Prostate gland (tissue), 2 donors: Measurements from ENCODE around the gene ZBTB1. TPM values are rescaled to one million over a fixed set of nuclear protein-coding genes. Genes with fewer than 3 reads are reported as not detected.

Experiments
- DNase-seq: peaks from one replicate; pipeline ENCODE4 v3.0.0-alpha.2; 2019; ENCODE audit warnings: low spot score
- H3K27ac ChIP-seq, 2 donors: fragments of 200-600 bp; sonication (generic); 2 replicates each; pipeline ENCODE4 v1.5.1; 2017 to 2019
- H3K27me3 ChIP-seq: fragments of 200-600 bp; sonication (generic); replicated peaks from 2 replicates; pipeline ENCODE4 v1.5.1; 2019; ENCODE audit not compliant: insufficient read depth
- H3K36me3 ChIP-seq, 2 donors: fragments of 200-600 bp; sonication (generic); 1 replicate in 1 of 2; 2 replicates in 1 of 2; pipeline versions ENCODE4 v1.5.1 to v1.8.1; 2017 to 2019
- H3K4me1 ChIP-seq: fragments of 200-600 bp; sonication (generic); replicated peaks from 2 replicates; pipeline ENCODE4 v1.5.1; 2019
- H3K4me3 ChIP-seq, 2 donors: fragments of 200-600 bp; sonication (generic); 2 replicates each; pipeline ENCODE4 v1.5.1; 2017 to 2019
- H3K9me3 ChIP-seq: fragments of 200-600 bp; sonication (generic); 2 replicates; pipeline ENCODE4 v1.5.1; 2017
- POLR2A ChIP-seq: fragments of 450-650 bp; IDR thresholded peaks from one replicate; pipeline ENCODE4 v1.6.1; 2016; ENCODE audit warnings: antibody characterized with exemption, mild to moderate bottlenecking
- POLR2AphosphoS5 ChIP-seq: sonication (generic); formaldehyde crosslinking; IDR thresholded peaks from one replicate; pipeline ENCODE4 v1.6.1; 2017; ENCODE audit warnings: antibody characterized with exemption
- WGBS: methylation state at CpG from one replicate; pipeline ENCODE4 v1.1.5; 2018; 5-methylcytosine and 5-hydroxymethylcytosine counted together
- intact Hi-C: fragments of 100-400 bp; cut with DNase I; formaldehyde crosslinking; loops from one replicate; pipeline ENCODE4 v1.14.2; 2022
- total RNA-seq, 2 donors: library from RNA; depleted of rRNA; stranded (reverse); fragments of >200 nt; gene quantifications; one replicate each; pipeline ENCODE4 v1.1.0, GENCODE V29; 2016
- TF ChIP-seq, protein P1 (sequence below), 4 experiments: fragments of 200-600 bp in 2 of 4; fragments of 450-650 bp in 2 of 4; sonication (generic) in 2 of 4; IDR thresholded peaks; 1 replicate in 3 of 4; 2 replicates in 1 of 4; pipeline ENCODE4 v1.5.1; 2016 to 2019; ENCODE audit warnings: antibody characterized with exemption in 4 of 4, mild to moderate bottlenecking in 2 of 4, moderate library complexity in 2 of 4

The ZBTB1 gene
- total RNA-seq, 2 donors from 2014 or later = 56.5 to 74.3 TPM

DNA sequence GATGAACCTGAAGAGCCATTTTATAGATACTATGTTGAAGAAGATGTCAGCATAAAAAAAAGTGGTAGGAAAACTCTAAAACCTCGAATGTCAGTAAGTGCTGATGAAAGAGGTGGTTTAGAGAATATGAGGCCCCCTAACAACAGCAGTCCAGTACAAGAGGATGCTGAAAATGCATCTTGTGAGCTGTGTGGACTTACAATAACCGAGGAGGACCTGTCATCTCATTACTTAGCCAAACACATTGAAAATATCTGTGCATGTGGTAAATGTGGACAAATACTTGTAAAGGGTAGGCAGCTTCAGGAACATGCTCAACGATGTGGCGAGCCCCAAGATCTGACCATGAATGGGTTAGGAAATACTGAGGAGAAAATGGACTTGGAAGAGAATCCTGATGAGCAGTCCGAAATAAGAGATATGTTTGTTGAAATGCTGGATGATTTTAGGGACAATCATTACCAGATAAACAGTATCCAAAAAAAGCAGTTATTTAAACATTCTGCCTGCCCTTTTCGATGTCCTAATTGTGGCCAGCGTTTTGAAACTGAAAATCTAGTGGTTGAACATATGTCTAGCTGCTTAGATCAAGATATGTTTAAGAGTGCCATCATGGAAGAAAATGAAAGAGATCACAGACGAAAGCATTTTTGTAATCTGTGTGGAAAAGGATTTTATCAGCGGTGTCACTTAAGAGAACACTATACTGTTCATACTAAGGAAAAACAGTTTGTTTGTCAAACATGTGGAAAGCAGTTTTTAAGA is 18.2 kb downstream of the ZBTB1 start:
- Histone ChIP-seq H3K27ac (peak overlapping the region; percentile 27 to 55), H3K4me1 (peaks cover 3% of the 10 kb centered on the region), H3K4me3 (no peak overlapping the region), H3K36me3 (no peaks in the 10 kb centered on the region), H3K9me3 (no peaks in the 10 kb centered on the region), H3K27me3 (no peaks in the 10 kb centered on the region)
- DNase-seq = no peak
- WGBS = 80% methylated on average over 9 of the region's 9 CpGs
- TF ChIP-seq, protein P1, sequence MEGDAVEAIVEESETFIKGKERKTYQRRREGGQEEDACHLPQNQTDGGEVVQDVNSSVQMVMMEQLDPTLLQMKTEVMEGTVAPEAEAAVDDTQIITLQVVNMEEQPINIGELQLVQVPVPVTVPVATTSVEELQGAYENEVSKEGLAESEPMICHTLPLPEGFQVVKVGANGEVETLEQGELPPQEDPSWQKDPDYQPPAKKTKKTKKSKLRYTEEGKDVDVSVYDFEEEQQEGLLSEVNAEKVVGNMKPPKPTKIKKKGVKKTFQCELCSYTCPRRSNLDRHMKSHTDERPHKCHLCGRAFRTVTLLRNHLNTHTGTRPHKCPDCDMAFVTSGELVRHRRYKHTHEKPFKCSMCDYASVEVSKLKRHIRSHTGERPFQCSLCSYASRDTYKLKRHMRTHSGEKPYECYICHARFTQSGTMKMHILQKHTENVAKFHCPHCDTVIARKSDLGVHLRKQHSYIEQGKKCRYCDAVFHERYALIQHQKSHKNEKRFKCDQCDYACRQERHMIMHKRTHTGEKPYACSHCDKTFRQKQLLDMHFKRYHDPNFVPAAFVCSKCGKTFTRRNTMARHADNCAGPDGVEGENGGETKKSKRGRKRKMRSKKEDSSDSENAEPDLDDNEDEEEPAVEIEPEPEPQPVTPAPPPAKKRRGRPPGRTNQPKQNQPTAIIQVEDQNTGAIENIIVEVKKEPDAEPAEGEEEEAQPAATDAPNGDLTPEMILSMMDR (IDR thresholded peaks at IDR 0.05) = no peak
- TF ChIP-seq POLR2AphosphoS5 (no peak), POLR2A (no peak)
- intact Hi-C loops = no loop called here

DNA sequence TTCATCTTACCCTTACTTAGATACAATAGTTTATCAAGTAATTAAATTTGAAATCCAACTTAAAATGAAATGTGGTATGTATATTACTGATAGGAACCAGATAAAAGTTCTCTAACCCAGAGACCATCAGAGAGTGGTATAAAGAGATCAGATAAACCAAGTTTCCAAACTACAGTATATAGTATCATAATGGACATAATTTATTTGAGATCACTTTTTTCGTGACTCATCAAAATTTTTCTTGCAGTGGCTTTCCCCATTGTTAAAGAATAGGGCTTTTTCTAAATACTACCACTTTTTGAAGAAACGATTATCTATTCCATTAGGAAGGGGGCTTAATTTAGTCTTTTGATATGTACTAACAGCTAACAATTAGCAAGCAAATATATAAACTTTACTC is 20.8 kb downstream of the ZBTB1 start:
- Histone ChIP-seq H3K4me1 (no peaks in the 10 kb centered on the region), H3K36me3 (no peaks in the 10 kb centered on the region), H3K27me3 (no peaks in the 10 kb centered on the region), H3K27ac (no peak overlapping the region), H3K9me3 (no peaks in the 10 kb centered on the region), H3K4me3 (no peak overlapping the region)
- no peak for DNase-seq
- 94% methylated on average over 2 of the region's 2 CpGs for WGBS
- TF ChIP-seq, protein P1 (IDR thresholded peaks at IDR 0.05) = no peak
- TF ChIP-seq POLR2AphosphoS5 = no peak
- TF ChIP-seq POLR2A = no peak
- intact Hi-C loops = no loop called here

DNA sequence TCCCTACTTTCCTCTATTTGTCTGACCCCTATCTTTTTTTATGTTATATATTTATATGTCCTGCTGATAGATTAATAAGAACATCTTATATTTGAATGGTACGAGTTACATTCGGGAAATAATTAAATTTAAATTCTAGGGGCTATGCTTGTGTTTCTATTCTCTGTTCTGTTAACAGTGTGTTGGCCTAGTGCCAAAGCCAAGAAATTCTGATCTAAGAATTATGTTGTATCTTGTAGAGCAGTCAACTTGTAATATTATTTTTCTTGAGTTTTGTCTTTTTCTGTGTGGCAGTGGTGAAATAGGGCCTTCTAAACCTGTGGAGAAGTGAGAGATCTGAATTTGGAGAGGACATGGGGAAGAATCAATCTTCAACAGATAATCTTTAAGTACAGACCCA is 27.0 kb downstream of the ZBTB1 start:
- 63% methylated on average over 2 of the region's 2 CpGs for WGBS
- Histone ChIP-seq H3K4me3 (no peak overlapping the region), H3K27me3 (no peaks in the 10 kb centered on the region), H3K27ac (no peak overlapping the region), H3K9me3 (no peaks in the 10 kb centered on the region), H3K4me1 (peaks cover 2% of the 10 kb centered on the region), H3K36me3 (no peaks in the 10 kb centered on the region)
- DNase-seq = no peak
- TF ChIP-seq, protein P1 (IDR thresholded peaks at IDR 0.05) = no peak
- no peak for TF ChIP-seq POLR2A
- no peak for TF ChIP-seq POLR2AphosphoS5
- intact Hi-C loops = no loop called here

DNA sequence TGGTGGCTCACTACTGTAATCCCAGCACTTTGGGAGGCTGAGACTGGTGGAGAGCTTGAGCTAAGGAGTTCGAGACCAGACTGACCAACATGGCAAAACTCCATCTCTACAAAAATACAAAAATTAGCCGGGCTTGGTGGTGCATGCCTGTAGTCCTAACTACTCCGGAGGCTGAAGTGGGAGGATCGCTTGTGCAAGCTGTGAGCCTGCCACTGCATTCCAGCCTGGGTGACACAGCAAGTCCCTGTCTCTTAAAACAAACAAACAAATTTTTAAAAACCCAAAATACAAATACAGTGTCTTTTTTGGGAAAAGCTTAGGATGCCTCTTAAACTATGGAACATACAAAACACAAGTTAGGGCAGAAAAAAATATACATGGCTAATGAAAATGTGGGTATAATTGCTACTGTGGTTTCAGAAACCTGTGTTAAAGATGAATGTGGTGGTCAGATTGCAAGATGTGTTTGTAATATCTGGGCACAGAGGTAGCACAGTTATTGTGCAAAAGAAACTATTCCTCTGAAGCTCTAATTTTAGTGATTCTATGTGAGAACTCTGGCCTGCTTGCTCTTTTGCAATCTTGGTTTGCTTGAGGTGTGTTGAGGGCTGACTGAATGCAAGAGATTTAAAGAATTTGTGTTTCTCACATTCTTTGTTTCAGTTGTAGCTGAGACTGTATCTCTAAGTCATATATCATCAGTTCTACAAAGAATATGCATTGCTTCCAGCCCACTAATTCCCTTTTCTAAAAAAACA is 32.1 kb downstream of the ZBTB1 start:
- no peak for DNase-seq
- Histone ChIP-seq H3K4me1 (peaks cover 2% of the 10 kb centered on the region), H3K9me3 (no peaks in the 10 kb centered on the region), H3K27ac (no peak overlapping the region), H3K36me3 (no peaks in the 10 kb centered on the region), H3K27me3 (no peaks in the 10 kb centered on the region), H3K4me3 (no peak overlapping the region)
- 85% methylated on average over 4 of the region's 4 CpGs for WGBS
- TF ChIP-seq, protein P1 (IDR thresholded peaks at IDR 0.05) = no peak
- TF ChIP-seq POLR2A (no peak), POLR2AphosphoS5 (no peak)
- intact Hi-C loops = no loop called here
